ENCODE measurements around the gene IFRD2. TPM values are rescaled to one million over a fixed set of nuclear protein-coding genes. Genes with fewer than 3 reads are reported as not detected.

The IFRD2 gene
- total RNA-seq (2014; rRNA removed; shearing (Covaris generic)) (91.5 and 92.4 TPM in 2 replicates), polyA plus RNA-seq (2016; fragmentation: Nextera tagmentation; extraction: Ambion mirVana) (80.8 and 89.7 TPM in 2 replicates)
- long read RNA-seq, transcript IFRD2-202 (12 exons, 2,109 nt): major isoform, 80 of 112 reads
- long read RNA-seq, partial matches to known transcripts: 14 of 112 reads
- long read RNA-seq, other reads (novel, unspliced or antisense): 18 of 112 reads

GRCh38 chr3:50292159-50293078, at the start of gene IFRD2:
Gene IFRD2 (minus strand): TSS chr3:50292429. CDS start chr3:50292274, 155 bp downstream.
- peak within 1 kb of the TSS; percentile 94 for H3K4me3 ChIP-seq
- peak within 1 kb of the TSS; percentile 76; the same call in 1 of the 2 replicates for H3K27ac ChIP-seq (ENCODE audit: low read depth)
- no peaks in the 10 kb centered on the region for H3F3A ChIP-seq (replicated peaks; ENCODE audit: low read depth)
- DNase-seq (ENCODE audit: low spot score) (peak; percentile 99), ATAC-seq (peak; percentile 96)
- Mint-ChIP-seq H3K9me3 (no peaks in the 10 kb centered on the region), H3K27me3 (ENCODE audit: insufficient read depth, low read depth, poor library complexity) (peaks cover 5% of the 10 kb centered on the region), H3K36me3 (ENCODE audit: low read depth) (peaks cover 38% of the 10 kb centered on the region), H3K27ac (peak within 1 kb of the TSS; percentile 98), H3K4me1 (peaks cover 11% of the 10 kb centered on the region), H3K4me3 (peak within 1 kb of the TSS; percentile 86)
- H3K79me2 ChIP-seq (replicated peaks; ENCODE audit: insufficient read depth): peaks cover 17% of the 10 kb centered on the region
- peak within 1 kb of the TSS; percentile 89 for H2AFZ ChIP-seq
- H4K20me1 ChIP-seq (replicated peaks; ENCODE audit: insufficient read depth): no peaks in the 10 kb centered on the region
- peaks cover 5% of the 10 kb centered on the region for H3K4me1 ChIP-seq (ENCODE audit: insufficient read depth)
- peaks cover 7% of the 10 kb centered on the region for H3K36me3 ChIP-seq (ENCODE audit: insufficient read depth)
- no peaks in the 10 kb centered on the region for H3K9me2 ChIP-seq (ENCODE audit: insufficient read depth)
- peak within 1 kb of the TSS; percentile 97 for H3K4me2 ChIP-seq
- no peaks in the 10 kb centered on the region for H3K27me3 ChIP-seq (ENCODE audit: insufficient read depth)
- no peak for TF ChIP-seq REST (IDR thresholded peaks at IDR 0.05; ENCODE audit: unreplicated experiment)
- TF ChIP-seq POLR2AphosphoS5 (IDR thresholded peaks at IDR 0.05; ENCODE audit: low read depth): peak; percentile 76
- TF ChIP-seq, protein P1, sequence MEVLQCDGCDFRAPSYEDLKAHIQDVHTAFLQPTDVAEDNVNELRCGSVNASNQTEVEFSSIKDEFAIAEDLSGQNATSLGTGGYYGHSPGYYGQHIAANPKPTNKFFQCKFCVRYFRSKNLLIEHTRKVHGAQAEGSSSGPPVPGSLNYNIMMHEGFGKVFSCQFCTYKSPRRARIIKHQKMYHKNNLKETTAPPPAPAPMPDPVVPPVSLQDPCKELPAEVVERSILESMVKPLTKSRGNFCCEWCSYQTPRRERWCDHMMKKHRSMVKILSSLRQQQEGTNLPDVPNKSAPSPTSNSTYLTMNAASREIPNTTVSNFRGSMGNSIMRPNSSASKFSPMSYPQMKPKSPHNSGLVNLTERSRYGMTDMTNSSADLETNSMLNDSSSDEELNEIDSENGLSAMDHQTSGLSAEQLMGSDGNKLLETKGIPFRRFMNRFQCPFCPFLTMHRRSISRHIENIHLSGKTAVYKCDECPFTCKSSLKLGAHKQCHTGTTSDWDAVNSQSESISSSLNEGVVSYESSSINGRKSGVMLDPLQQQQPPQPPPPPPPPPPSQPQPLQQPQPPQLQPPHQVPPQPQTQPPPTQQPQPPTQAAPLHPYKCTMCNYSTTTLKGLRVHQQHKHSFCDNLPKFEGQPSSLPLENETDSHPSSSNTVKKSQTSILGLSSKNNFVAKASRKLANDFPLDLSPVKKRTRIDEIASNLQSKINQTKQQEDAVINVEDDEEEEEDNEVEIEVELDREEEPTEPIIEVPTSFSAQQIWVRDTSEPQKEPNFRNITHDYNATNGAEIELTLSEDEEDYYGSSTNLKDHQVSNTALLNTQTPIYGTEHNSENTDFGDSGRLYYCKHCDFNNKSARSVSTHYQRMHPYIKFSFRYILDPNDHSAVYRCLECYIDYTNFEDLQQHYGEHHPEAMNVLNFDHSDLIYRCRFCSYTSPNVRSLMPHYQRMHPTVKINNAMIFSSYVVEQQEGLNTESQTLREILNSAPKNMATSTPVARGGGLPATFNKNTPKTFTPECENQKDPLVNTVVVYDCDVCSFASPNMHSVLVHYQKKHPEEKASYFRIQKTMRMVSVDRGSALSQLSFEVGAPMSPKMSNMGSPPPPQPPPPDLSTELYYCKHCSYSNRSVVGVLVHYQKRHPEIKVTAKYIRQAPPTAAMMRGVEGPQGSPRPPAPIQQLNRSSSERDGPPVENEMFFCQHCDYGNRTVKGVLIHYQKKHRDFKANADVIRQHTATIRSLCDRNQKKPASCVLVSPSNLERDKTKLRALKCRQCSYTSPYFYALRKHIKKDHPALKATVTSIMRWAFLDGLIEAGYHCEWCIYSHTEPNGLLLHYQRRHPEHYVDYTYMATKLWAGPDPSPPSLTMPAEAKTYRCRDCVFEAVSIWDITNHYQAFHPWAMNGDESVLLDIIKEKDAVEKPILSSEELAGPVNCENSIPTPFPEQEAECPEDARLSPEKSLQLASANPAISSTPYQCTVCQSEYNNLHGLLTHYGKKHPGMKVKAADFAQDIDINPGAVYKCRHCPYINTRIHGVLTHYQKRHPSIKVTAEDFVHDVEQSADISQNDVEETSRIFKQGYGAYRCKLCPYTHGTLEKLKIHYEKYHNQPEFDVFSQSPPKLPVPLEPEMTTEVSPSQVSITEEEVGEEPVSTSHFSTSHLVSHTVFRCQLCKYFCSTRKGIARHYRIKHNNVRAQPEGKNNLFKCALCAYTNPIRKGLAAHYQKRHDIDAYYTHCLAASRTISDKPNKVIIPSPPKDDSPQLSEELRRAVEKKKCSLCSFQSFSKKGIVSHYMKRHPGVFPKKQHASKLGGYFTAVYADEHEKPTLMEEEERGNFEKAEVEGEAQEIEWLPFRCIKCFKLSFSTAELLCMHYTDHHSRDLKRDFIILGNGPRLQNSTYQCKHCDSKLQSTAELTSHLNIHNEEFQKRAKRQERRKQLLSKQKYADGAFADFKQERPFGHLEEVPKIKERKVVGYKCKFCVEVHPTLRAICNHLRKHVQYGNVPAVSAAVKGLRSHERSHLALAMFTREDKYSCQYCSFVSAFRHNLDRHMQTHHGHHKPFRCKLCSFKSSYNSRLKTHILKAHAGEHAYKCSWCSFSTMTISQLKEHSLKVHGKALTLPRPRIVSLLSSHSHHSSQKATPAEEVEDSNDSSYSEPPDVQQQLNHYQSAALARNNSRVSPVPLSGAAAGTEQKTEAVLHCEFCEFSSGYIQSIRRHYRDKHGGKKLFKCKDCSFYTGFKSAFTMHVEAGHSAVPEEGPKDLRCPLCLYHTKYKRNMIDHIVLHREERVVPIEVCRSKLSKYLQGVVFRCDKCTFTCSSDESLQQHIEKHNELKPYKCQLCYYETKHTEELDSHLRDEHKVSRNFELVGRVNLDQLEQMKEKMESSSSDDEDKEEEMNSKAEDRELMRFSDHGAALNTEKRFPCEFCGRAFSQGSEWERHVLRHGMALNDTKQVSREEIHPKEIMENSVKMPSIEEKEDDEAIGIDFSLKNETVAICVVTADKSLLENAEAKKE (CRISPR knock-in tag; IDR thresholded peaks at IDR 0.05): no peak
- TF ChIP-seq STAT1 (IDR thresholded peaks at IDR 0.05; ENCODE audit: unreplicated experiment): no peak
- TF ChIP-seq JUNB (IDR thresholded peaks at IDR 0.05; ENCODE audit: unreplicated experiment): no peak
- no peak for TF ChIP-seq CTCF (conservative IDR thresholded peaks at IDR 0.05; ENCODE audit: low read depth in 2 of 2)
- TF ChIP-seq NANOG (IDR thresholded peaks at IDR 0.05; ENCODE audit: borderline replicate concordance): no peak
- no peak for TF ChIP-seq EZH2phosphoT487 (IDR thresholded peaks at IDR 0.05; ENCODE audit: unreplicated experiment)
- TF ChIP-seq, protein P2, sequence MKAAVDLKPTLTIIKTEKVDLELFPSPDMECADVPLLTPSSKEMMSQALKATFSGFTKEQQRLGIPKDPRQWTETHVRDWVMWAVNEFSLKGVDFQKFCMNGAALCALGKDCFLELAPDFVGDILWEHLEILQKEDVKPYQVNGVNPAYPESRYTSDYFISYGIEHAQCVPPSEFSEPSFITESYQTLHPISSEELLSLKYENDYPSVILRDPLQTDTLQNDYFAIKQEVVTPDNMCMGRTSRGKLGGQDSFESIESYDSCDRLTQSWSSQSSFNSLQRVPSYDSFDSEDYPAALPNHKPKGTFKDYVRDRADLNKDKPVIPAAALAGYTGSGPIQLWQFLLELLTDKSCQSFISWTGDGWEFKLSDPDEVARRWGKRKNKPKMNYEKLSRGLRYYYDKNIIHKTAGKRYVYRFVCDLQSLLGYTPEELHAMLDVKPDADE (IDR thresholded peaks at IDR 0.05): peak; percentile 100
- peak; percentile 45; the same call in 1 of the 2 replicates for TF ChIP-seq ZNF331 (CRISPR knock-in tag; IDR thresholded peaks at IDR 0.05; ENCODE audit: low read depth)
- TF ChIP-seq EZH2 (IDR thresholded peaks at IDR 0.05; ENCODE audit: low read depth, unreplicated experiment): no peak
- peak; percentile 94 for TF ChIP-seq CREB1 (CRISPR knock-in tag; IDR thresholded peaks at IDR 0.05; ENCODE audit: low read depth)

Measured in GM23338 (cell line).